Adrenal gland (tissue), 12 donors: Measurements from ENCODE around the gene PRDM12. TPM values are rescaled to one million over a fixed set of nuclear protein-coding genes. Genes with fewer than 3 reads are reported as not detected.

ENCODE experiments used
- DNase-seq, 7 donors: peaks; one replicate each; pipeline ENCODE4 v3.0.0-alpha.2; 2019 to 2020
- H3K27ac ChIP-seq, 5 donors: fragments of 200-600 bp; sonication (generic) in 4 of 5; 1 replicate in 3 of 5; 2 replicates in 2 of 5; pipeline versions ENCODE4 v1.5.1 to v1.8.0; 2016 to 2020; ENCODE audit warnings: mild to moderate bottlenecking in 1 of 5
- H3K27me3 ChIP-seq: fragments of 200-600 bp; 2 replicates; pipeline ENCODE4 v1.8.0; 2021
- H3K36me3 ChIP-seq, 2 donors: fragments of 200-600 bp; replicated peaks in 1 of 2; 1 replicate in 1 of 2; 2 replicates in 1 of 2; pipeline versions ENCODE4 v1.5.1 to v1.8.0; 2018 to 2022
- H3K4me1 ChIP-seq, 2 donors: fragments of 200-600 bp; replicated peaks in 1 of 2; 1 replicate in 1 of 2; 2 replicates in 1 of 2; pipeline versions ENCODE4 v1.5.1 to v1.8.0; 2018 to 2021
- H3K4me3 ChIP-seq, 4 donors: fragments of 200-600 bp; sonication (generic) in 3 of 4; one replicate each; pipeline ENCODE4 v1.5.1; 2016 to 2018
- H3K9me3 ChIP-seq, 3 donors: fragments of 200-600 bp; sonication (generic) in 1 of 3; replicated peaks in 1 of 3; 1 replicate in 2 of 3; 2 replicates in 1 of 3; pipeline versions ENCODE4 v1.5.1 to v1.8.0; 2016 to 2021
- CTCF ChIP-seq, 6 experiments: fragments of 450-650 bp in 4 of 6; fragments of 200-600 bp in 2 of 6; sonication (generic) in 1 of 6; IDR thresholded peaks; 1 replicate in 5 of 6; 2 replicates in 1 of 6; pipeline versions ENCODE4 v1.5.1 to v1.8.0; 2016 to 2021; ENCODE audit warnings: antibody characterized with exemption in 6 of 6, mild to moderate bottlenecking in 2 of 6, moderate library complexity in 1 of 6
- POLR2A ChIP-seq, 2 donors: fragments of 450-650 bp; IDR thresholded peaks; one replicate each; pipeline ENCODE4 v1.6.1; 2017; ENCODE audit warnings: antibody characterized with exemption in 2 of 2, mild to moderate bottlenecking in 2 of 2, moderate library complexity in 1 of 2
- WGBS, 4 donors: extraction: QIAGEN DNeasy Blood & Tissue Kit in 2 of 4; methylation state at CpG; one replicate each; pipeline versions ENCODE4 v1.1.5 to v1.1.7; 2013 to 2017; 5-methylcytosine and 5-hydroxymethylcytosine counted together
- intact Hi-C, 2 donors: fragments of 100-400 bp; cut with DNase I; formaldehyde crosslinking; loops; one replicate each; pipeline versions ENCODE4 v1.14.1 to v1.15.0; 2022 to 2023
- polyA plus RNA-seq, 3 donors: library from polyadenylated mRNA; stranded (reverse); fragments of 200-250 nt in 2 of 3; fragments of 350-450 nt in 1 of 3; fragmentation: Illumina TruSeq in 1 of 3; extraction: RNeasy Lipid Tissue Mini Kit (QIAGEN cat#74804) in 1 of 3; gene quantifications; one replicate each; pipeline ENCODE4 v1.2.3, GENCODE V29; 2013 to 2014
- total RNA-seq, 9 donors: library from RNA; depleted of rRNA in 4 of 9; stranded (reverse); fragments of >200 nt in 4 of 9; fragments of 120-200 nt in 1 of 9; fragmentation: NEBNext Ultra II Directional in 1 of 9; extraction: Animal tissue kit (Norgen Biotek cat#: 25700) in 1 of 9; gene quantifications; one replicate each; pipeline versions ENCODE4 v1.1.0 to v1.2.4, GENCODE V29; 2013 to 2023
- donor health status: healthy with polysubstance abuse.
- donor health status: Bipolar disorder and iron deficiency.
- donor health status: DM: yes; HTN: yes; CAD: no.
- donor health status: DM: no; HTN: no; CAD: no.
- donor health status: DM: no; HTN: no; CAD: no.
- donor health status: DM: yes; HTN: yes; CAD: no.

PRDM12 gene
- total and polyA plus RNA-seq, 12 donors, result 0.07 to 0.14 (median 0.08) TPM; not detected in 9

GRCh38 chr9:130693101-130693425 lies 28.7 kb downstream of the PRDM12 start:
- peak overlapping the region in 2 of 5 donors; percentile 27 to 51 for H3K27ac ChIP-seq
- peaks cover 5 to 21% of the 10 kb centered on the region in 2 donors for H3K4me1 ChIP-seq
- peaks cover 0 to 21% of the 10 kb centered on the region in 2 donors for H3K36me3 ChIP-seq
- intact Hi-C loops, result no loop called here
- DNase-seq, result peak in 1 of 7 donors; percentile 49
- peak overlapping the region in 2 of 4 donors; percentile 24 to 64 for H3K4me3 ChIP-seq
- no peak for TF ChIP-seq POLR2A (IDR thresholded peaks at IDR 0.05)
- TF ChIP-seq CTCF (IDR thresholded peaks at IDR 0.05), result no peak
- WGBS, 4 donors, result 3 to 7% (median 4%) methylated on average over 8 of the region's 8 CpGs
- no peaks in the 10 kb centered on the region for H3K27me3 ChIP-seq
- H3K9me3 ChIP-seq, result no peaks in the 10 kb centered on the region

GRCh38 chr9:130693426-130694191 lies 29.2 kb downstream of the PRDM12 start, which contains the start of gene EXOSC2:
Gene EXOSC2 (plus strand): TSS chr9:130693780. CDS start chr9:130693792, 12 bp downstream.
- Histone ChIP-seq H3K9me3 (no peaks in the 10 kb centered on the region), H3K27me3 (no peaks in the 10 kb centered on the region), H3K4me3 (peak within 1 kb of the TSS; percentile 3 to 71 (median 66)), H3K36me3 (peaks cover 0 to 27% of the 10 kb centered on the region in 2 donors), H3K27ac (peak within 1 kb of the TSS in 2 of 5 donors; percentile 51 to 59), H3K4me1 (peaks cover 5 to 21% of the 10 kb centered on the region in 2 donors)
- intact Hi-C loops, result no loop called here
- peak; percentile 97 to 100 (median 99) for DNase-seq
- TF ChIP-seq CTCF (IDR thresholded peaks at IDR 0.05), result peak in 1 of 6 experiments; percentile 1
- TF ChIP-seq POLR2A (IDR thresholded peaks at IDR 0.05), result peak in 1 of 2 donors; percentile 60
- 0 to 1% (median 0%) methylated on average over 14 to 40 of the region's 40 CpGs for WGBS, 4 donors

- intact Hi-C loops, result no loop called here
- Histone ChIP-seq H3K27ac (no peak overlapping the region), H3K4me1 (peaks cover 5 to 21% of the 10 kb centered on the region in 2 donors), H3K27me3 (no peaks in the 10 kb centered on the region), H3K36me3 (peaks cover 0 to 33% of the 10 kb centered on the region in 2 donors), H3K4me3 (peak overlapping the region; percentile 3 to 71 (median 66)), H3K9me3 (no peaks in the 10 kb centered on the region)
- no peak for DNase-seq
- TF ChIP-seq POLR2A (IDR thresholded peaks at IDR 0.05) (no peak), CTCF (IDR thresholded peaks at IDR 0.05) (no peak)
- 0 to 2% (median 1%) methylated on average over 8 of the region's 8 CpGs for WGBS, 4 donors
Measured at GRCh38 chr9:130694205-130694604, 29.8 kb downstream of the PRDM12 start.

GRCh38 chr9:130696139-130696650 lies 31.8 kb downstream of the PRDM12 start:
- Histone ChIP-seq H3K4me1 (peaks cover 5 to 17% of the 10 kb centered on the region in 2 donors), H3K9me3 (no peaks in the 10 kb centered on the region), H3K27me3 (no peaks in the 10 kb centered on the region), H3K27ac (no peak overlapping the region), H3K36me3 (peaks cover 0 to 45% of the 10 kb centered on the region in 2 donors), H3K4me3 (no peak overlapping the region)
- no peak for DNase-seq
- intact Hi-C loops, result loop anchor here in 1 of 2 donors (5.0 kb wide), 1 partner anchor 246 kb away; no protein-coding TSS in a partner anchor
- no peak for TF ChIP-seq CTCF (IDR thresholded peaks at IDR 0.05)
- no peak for TF ChIP-seq POLR2A (IDR thresholded peaks at IDR 0.05)
- 79 to 88% (median 84%) methylated on average over 4 of the region's 4 CpGs for WGBS, 4 donors
